Dermis microvascular lymphatic vessel endothelial cell (primary cell): ENCODE measurements around the gene LUZP1. TPM values are rescaled to one million over a fixed set of nuclear protein-coding genes. Genes with fewer than 3 reads are reported as not detected.

Experiments
- DNase-seq, 2 donors: peaks; one replicate each; pipeline versions ENCODE4 v3.0.0 to v3.0.0-alpha.2; 2010; ENCODE audit warnings: low read depth in 2 of 2
- total RNA-seq: library from RNA; depleted of rRNA; stranded (reverse); fragments of >200 nt; gene quantifications from 2 replicates; pipeline ENCODE4 v1.2.1, GENCODE V29; 2014

Gene LUZP1
- total RNA-seq, 1 donor from 2014 or later: 29.1 TPM

DNA sequence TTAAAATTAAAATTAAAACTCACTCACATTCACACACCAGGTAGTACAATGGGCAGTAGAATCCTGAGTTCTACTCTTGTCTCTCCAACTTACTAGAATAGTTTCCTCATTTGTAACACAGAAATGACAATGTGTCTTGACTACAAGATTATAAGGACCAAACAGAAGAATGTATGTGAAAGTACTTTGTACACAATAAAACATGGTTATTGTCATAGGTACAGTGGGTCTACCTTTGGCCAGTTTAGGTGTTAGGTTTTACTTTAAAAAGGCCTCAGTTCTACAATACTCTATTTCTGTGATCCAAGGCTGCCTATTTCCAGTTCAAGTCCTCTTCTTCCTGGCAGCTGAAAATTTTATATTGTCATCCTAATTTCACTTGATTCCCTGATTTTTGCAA is 50.2 kb downstream of the LUZP1 start:
- DNase-seq: no peak

DNA sequence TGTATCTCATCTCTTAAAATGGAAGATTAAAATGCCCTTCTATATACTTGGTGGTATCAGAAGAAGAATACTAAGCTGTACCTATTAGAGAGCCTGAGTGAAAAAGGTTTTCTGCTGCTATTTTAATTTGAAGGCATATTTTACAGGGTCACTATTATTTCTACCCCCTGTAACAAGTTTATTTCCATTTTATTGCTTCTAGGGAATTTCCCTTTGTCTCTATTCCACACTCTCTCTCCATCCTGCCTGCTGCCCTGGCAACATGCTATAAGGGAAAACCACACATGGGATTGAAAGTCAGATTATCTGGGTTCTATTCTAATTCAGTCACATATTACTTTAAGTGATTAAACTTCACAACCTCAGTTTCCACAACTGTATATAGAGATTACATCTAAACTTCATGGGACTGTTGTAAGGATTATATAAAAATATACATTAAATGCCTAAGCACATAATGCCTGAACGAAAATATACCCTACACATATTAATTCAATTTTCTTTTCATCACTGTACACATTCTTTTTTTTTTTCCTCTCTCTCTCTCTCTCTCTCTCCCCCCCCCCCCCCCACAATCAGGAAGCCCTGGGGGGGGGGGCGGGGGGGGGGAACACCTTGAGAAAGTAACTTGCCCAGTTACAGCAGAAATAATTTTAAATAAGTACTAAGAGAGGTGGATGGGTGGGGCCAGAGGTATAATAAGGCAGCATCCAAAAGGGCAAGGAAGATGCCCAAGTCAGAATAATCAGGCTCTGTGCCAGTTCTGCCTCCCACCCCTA is 51.5 kb downstream of the LUZP1 start:
- peak; percentile 38 to 62 for DNase-seq

DNA sequence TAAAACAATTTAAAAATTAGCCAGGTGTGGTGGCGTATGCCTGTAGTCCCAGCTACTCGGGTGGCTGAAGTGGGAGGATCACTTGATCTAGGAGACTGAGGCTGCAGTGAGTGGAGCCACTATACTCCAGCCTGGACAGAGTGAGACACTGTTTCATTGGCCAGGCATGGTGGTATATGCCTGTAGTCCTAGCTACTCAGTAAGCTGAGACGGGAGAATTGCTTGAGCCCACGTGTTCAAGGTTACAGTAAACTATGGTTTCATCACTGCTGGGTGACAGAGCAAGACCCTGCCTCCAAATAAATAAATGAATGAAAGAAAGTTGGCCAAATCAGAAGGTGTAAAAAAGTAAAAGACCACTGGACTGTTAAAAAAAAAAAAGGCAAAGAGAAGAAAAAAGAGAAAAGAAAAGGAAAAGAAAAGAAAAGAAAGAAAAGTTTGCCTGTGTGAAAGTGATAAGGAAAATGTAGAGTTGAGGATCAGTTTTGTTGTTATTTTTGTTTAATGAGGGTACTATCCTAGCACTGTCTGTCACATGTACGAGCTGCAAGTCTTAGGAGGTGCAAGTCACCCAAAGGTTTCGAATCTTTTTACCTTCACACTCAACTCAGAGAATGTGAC is 52.3 kb downstream of the LUZP1 start:
- no peak for DNase-seq

DNA sequence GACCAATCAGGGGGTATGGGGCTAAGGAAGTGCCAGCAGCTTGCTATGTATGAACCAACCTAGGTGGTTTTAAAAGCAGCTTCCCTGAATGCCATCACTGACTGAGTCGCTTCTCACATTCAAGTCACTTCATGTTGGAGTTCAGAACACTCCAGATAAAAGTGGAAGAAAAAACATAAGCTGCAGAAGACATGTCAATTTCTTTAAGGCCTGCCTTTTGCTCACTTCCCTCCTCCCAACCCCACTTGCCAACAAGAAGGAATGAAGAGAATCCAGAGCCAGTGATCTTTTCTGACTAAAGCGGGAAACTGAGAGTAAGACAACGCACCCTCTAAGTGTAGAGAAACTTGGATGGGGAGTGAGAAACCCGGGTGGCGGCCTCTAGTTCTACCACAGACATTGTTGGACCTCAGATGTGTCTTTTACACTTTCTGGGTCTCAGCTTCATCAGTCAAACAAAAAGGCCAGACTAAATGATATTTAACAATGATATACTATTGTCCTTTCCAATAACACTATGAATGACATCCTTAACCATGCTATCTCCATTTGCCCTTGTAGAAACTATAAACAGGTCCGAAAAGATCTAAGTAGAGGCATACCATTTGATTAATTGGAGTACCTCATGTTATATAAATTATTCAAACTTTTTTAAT is 54.1 kb downstream of the LUZP1 start:
- DNase-seq: peak in 1 of 2 donors; percentile 17

DNA sequence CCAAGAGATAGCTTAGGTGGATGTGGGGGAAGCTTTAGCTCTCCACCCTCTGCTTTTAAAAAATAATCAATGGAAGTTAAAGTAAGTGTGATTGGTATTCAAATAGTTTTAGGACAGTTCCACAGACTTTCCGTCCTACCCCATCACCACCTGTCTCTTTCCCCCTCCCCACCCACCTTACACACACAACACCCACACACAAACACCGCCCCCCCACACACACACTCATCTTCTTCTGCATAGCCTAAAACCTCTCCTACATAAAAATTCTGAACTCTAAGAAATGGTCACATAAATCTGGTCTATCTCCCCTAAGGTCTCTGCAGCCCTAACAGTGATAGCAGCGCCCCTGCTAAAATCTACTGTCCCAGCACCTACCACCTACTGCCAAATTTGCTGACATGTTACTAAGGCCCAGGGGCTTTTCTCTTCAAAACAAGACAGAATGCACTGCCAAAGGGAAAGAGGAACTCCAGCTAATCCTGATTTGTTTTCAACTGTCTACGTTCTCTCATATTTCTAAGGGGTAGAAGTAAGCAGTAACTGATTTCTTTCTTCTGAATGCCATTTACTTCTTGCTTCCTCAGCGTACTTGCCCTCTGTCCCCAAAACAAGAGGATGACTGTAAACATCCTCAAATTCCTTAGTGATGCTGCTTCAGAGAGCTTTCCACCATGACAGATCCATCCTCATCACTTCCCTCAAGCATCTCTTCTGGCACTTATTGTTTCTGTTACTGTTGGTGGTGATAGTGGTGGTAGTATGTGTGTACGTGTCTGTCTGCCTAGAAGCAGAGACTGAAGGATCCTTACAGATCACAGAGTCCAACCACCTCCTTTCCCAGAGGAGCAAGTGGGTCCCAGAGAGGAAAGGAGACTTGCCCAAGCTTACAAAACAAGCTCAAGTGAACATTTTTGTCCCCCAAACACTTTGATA is 56.8 kb downstream of the LUZP1 start:
- DNase-seq: no peak

DNA sequence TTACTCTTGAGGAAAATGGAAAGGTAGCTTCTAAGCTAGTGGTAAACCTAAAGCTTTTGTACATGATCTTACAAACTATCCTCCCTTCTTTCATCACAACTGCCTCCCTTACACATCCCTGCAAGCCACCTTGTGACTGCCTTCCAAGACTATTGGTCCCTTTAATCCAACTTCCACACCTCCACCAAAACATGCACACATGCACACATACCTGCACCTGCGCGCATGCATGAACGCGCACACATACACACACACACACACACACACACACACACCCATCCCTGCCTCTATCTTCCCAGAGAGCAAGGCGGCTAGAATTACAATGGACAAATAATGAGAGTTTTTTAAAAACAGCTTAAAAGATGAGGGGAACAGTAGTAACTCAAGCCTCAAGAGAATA is 58.3 kb downstream of the LUZP1 start:
- DNase-seq: no peak

DNA sequence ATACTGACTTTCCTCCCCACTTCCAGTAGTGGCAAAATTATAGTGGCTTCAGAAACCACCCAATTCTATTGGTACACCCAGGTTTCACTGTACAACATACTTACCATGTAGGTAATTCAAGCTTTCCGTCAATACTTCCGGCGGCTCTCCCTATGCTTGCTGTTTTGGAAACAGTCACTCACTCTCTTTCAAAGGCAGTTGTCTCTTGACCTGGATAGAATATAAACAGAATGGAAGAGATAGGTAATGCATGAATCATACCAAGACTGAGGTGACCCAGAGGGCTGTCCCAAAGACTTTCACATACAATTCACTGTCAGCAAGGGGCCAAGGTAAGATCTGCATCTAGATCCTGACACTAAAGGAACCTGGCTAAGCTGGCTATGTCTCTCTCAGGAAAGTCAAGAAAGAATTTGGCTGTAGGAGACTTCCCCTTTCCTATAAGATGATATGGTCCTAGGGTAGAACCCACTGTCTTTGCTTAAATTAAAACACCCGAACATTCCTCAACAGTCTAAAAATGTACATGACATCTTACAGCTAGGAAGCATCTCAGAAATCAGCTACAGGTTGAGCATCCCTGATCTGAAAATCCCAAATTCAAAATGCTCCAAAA is 59.6 kb downstream of the LUZP1 start:
- peak in 1 of 2 donors; percentile 31 for DNase-seq

DNA sequence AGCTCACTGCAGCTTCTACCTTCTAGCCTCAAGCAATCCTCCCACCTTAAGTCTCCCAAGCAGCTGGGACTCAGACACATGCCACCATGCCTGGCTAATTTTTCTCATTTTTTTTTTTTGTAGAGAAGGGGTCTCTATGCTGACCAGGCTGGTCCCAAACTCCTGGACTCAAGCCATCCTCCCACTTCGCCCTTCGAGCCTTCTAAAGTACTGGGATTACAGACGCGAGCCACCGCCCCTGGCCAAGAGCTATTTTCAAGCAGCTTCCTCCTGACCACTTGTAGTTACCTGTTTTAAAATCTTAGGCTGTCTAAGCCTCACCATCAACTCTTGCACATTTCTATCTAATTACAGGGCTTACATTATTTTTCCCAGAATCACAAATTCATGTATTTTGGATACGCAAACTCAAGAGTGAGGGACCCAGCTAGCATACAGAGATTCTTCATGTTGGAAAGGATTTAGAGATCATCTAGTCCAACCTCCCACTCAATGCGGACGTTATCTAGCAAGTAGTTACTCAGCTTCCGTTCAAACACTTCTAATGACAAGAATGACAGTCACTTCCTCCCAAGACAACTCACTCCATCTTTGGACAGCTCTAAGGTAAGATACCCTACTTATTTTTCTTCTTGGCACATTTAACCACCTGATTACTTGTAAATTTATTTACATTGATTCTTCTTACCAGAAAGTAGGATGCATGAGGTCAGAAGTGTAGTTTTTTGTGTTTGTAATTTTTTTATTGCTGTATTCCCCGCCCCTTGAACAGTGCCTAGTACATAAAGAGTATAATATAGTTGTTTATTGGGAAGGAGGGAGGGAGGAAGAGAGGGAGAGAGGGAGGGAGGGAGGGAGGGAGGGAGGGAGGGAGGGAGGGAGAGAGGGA is 65.4 kb downstream of the LUZP1 start:
- peak in 1 of 2 donors; percentile 66 for DNase-seq

DNA sequence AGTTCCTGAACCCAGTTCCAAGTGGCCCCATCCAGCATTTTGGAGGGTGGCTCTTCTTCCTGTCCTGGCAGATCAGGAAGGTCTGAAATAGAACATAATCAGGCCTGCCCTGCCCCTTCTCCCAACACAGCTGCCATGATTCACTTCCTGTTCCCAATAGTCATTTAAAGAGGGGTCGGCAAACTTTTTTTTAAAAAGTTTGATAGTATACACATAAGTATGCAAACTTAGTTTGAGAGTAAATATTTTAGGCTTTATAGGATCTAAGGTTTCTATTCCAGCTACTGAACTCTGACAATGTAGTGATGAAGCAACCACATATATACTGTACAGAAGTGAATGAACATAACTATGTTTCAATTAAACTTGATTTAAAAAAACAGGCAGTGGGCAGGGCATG is 66.4 kb downstream of the LUZP1 start:
- DNase-seq: peak in 1 of 2 donors; percentile 80

DNA sequence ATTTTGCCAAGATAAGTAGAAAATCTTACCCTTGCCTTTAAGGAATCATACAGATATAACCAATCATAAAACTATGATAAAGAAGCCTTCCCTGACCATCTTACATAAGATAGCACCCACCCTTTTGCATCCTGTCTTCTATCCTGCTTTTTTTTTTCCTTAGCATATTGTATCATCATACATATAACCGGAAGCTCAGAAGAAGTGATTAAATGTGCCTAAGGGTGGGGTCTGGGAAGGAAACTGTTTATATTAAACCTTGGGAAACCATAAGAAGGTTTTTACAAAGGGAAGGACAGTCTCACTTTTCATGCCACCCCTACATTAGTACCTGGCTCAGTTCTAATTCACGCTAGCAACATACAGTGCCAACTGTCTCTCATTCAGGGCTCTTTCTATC is 66.8 kb downstream of the LUZP1 start:
- no peak for DNase-seq

DNA sequence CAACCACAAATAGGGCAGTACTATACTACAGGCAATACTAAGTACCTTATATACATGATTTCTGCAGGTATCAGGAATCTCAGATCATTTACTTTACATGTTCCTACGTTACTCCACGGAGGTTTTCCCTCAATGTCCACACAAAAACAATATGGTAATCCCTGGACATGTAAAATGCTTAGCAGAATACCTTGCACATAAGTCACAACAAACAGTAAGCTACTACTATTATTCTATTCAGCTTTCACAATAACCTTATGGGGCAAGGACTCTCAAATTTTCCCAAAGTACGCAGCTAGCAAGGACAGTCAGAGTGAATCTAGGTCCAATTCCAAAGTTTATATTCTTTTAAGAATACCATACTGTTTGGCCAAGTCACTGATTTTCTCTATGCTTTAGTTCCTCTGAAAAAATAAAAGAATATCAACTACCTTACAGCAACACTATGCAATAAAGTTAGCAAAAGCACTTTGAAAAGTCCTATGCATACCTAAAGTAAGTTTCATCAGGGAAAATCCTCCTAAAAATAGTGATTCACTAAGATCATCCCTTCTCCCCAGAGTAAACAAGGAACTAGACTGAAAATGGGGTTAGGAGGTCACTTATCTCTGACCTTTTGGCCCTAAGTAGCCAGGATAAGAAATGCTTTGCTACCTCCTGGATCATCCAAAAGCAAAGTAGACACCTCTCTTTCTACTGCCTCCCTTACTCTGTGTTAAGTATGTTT is 67.4 kb downstream of the LUZP1 start:
- DNase-seq: no peak

DNA sequence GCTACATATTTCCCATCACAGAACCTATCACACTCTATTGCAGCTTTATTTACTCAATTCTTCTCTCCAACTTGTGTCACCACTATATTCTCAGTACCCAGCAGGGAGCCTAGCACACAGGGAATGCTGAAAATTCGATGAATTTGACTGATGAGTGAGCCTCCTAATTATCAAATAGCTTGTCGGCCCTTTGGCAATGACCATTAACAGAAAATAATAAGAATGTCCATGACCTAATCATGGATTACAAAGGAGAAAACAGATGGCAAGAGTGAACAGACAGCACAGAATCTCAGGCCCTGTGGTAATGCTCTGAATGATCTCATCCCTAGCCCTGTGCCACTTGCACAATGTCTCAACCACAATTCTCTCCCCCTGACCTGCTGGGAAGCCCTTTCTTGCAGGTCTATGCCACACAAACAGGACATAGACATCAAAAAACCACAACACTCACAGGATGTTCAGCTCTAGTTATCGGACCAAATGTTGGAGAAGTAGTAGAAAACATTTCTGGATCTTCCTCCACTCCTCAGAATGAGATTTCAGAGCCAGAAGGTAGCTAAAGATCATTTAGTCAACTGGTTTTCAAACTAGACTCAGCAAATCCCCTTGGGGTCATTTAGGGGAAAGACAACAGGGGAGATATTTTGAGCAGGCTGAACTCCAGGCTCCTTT is 68.4 kb downstream of the LUZP1 start:
- peak in 1 of 2 donors; percentile 72 for DNase-seq

DNA sequence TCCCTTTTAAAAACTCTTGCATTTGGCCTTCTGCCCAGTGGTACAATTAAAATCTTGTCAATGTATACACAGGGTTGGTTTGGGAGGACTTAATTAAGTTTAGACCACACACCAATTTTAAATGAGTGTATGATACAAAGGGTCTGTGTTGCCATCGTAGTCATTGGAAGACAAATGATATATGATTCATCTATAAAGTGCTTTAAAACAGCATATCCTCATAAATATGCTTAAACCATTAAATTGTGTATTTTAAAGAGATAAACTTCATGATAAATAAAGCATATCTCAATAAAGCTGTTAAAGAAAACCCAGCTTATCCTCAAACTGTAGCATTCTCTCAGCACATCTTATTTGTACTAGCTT is 69.5 kb downstream of the LUZP1 start:
- DNase-seq: no peak

DNA sequence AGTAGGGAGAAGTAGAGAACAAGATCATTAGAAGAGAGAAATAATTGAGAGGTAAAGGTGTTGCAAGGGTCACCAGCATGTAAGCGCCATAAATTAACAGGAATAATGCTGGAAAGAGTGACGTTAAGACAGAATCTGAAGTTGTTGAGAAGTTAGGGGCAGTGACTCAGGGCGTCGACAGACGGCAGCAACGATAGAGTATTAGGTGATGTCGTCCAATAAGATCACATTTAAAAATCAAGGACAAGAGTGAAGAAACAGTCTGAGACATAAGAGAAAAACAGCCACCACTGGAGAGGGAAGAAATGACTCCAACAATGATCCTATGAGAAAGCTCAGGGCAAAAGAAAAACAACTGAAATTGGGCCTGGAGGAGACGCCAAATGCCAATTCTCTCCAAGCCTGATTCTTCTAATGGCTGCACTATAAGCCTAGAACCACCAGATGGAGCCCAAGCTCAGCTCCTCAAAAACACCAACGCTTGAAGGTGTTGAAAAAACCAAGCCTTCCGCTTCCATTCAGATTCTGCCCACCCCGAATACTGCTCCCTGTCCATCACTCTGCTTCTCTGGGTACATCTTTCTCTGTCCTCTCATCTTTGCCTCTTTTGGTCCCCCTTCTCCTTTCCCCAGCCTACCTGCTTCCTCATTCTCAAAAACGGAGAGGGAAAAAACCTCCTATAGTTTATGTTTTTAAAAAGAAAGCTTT is 70.0 kb downstream of the LUZP1 start:
- peak; percentile 59 to 82 for DNase-seq

DNA sequence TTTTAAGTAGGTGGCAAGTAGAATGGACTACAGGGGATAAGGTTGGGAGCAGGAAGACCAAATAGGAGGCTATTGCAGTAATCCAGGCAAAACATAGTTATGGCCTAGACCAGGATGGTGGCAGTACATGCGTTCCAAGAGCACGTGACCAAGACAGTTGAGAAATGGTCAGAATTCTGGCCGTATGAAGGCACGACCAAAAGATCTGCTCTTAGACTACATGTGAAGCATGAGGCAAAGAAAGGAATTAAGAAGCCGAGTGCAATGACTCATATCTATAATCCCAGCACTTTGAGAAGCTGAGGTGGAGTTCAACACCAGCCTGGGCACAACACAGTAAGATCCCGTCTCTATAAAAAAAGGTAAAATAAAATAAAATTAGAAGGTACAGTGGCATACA is 71.3 kb downstream of the LUZP1 start:
- DNase-seq: no peak

DNA sequence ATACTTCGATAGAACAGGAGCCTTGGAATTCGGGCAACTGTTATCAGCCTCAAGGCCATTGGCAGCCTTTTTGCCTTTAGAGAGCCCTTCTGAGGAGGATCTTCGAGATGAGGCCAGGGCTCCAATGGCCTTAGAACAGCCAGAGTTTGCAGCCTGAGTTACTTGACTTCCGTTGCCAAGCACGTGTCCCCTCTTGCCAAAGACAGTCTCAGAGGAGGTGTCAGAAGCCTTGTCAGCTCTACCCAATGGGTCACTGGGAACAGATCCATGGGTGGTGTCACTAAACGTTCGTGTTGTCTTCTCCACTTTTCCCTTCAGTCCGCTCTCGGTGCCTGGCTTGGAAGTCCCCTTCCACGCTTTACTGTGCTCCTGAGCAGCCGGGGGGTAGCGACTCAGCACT is 76.2 kb downstream of the LUZP1 start:
- DNase-seq: no peak

DNA sequence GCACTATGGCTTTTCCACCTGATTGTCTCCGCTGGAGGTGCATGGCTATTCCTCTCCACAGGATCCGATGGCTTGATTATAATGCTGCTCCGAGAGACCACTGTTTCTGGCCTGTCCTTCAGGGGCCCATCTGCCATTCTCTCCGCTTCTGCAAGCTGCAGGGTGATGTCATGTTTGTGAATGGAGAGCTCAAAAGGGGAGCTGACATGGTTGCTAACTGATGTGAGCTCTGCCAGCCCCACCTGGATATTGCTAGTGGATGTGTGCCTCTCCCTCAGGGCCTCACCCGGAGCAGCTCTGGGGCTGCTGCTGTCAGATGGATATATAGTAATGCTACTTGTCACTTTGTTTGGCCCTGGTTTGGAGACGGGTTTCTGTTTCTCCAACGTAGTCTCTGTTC is 77.1 kb downstream of the LUZP1 start:
- DNase-seq: no peak

DNA sequence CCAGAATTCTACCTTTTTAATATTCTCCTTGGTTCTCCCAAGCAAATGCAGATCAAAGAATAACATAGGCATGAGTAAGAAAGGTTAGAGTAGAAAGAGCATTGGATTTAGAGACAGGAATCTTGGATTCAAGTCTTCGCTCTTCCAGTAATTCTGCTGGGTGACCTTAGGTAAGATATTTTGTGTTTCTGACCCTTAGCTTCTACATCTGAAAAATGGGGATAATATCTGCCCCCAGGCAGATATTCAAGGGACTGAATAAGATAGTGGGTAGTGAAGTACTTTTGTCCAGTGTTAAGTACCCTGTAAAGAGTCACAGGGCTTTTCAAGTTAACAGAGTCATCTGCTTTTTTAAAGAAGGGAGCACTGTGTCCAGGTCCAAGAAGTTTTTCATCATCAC is 78.6 kb downstream of the LUZP1 start:
- DNase-seq: no peak
